ENCODE measurements around the gene ANKAR. TPM values are rescaled to one million over a fixed set of nuclear protein-coding genes. Genes with fewer than 3 reads are reported as not detected.

ANKAR gene
- total and polyA plus RNA-seq, 9 of the 15 experiments (the other 6 are each of a cell fraction or from before 2014, with no cell fraction given): 0.04 to 0.52 (median 0.39) TPM

DNA sequence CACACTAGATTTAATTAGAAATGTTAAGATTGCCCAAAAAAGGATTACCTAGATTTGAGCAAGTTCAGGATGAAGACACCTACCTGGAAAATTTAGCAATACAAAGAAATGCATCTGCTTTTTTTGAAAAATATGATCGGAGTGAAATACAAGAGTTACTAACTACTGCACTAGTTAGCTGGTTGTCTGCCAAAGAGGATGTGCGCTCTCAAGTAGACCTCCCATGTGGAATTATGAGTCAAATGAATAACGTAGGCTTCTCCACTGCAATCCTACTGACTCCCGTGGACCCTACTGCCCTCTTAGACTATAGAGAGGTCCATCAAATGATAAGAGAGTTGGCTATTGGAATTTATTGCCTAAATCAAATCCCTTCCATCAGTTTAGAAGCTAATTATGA lies 2.0 kb downstream of the ANKAR start:
- H2AFZ ChIP-seq (ENCODE audit: low read depth, low read length): no peak overlapping the region
- no peak overlapping the region for H3K4me3 ChIP-seq
- H3K79me2 ChIP-seq (ENCODE audit: control insufficient read depth, insufficient read depth, low read length): no peaks in the 10 kb centered on the region
- ChIA-PET POLR2A (interaction anchor here (1.1 kb wide), 1 partner anchor 10 kb away, joined by 4 read pairs; no protein-coding TSS in a partner anchor), CTCF (ENCODE audit: low intra/inter-chr PET ratio) (no interaction called here)
- no TSS peak for BruUV-seq (replicated peaks)
- TF ChIP-seq YBX1 (IDR thresholded peaks at IDR 0.05): no peak
- no peak for TF ChIP-seq BRD4 (IDR thresholded peaks at IDR 0.05)
- no peak for TF ChIP-seq PTBP1 (IDR thresholded peaks at IDR 0.05; ENCODE audit: low read depth, low read length)
- TF ChIP-seq, protein P1, sequence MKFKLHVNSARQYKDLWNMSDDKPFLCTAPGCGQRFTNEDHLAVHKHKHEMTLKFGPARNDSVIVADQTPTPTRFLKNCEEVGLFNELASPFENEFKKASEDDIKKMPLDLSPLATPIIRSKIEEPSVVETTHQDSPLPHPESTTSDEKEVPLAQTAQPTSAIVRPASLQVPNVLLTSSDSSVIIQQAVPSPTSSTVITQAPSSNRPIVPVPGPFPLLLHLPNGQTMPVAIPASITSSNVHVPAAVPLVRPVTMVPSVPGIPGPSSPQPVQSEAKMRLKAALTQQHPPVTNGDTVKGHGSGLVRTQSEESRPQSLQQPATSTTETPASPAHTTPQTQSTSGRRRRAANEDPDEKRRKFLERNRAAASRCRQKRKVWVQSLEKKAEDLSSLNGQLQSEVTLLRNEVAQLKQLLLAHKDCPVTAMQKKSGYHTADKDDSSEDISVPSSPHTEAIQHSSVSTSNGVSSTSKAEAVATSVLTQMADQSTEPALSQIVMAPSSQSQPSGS (CRISPR knock-in tag; IDR thresholded peaks at IDR 0.05): no peak
- TF ChIP-seq PURB (CRISPR knock-in tag; IDR thresholded peaks at IDR 0.05; ENCODE audit: low read depth): no peak
- TF ChIP-seq NR2C1 (IDR thresholded peaks at IDR 0.05): no peak
- TF ChIP-seq NR2C1 (tag; IDR thresholded peaks at IDR 0.05): no peak
- TF ChIP-seq ZNF584 (CRISPR knock-in tag; IDR thresholded peaks at IDR 0.05; ENCODE audit: low read depth): no peak
- TF ChIP-seq, protein P2, sequence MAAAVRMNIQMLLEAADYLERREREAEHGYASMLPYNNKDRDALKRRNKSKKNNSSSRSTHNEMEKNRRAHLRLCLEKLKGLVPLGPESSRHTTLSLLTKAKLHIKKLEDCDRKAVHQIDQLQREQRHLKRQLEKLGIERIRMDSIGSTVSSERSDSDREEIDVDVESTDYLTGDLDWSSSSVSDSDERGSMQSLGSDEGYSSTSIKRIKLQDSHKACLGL (CRISPR knock-in tag; IDR thresholded peaks at IDR 0.05; ENCODE audit: borderline replicate concordance, poor library complexity, severe bottlenecking): no peak
- no peak for TF ChIP-seq BMI1 (IDR thresholded peaks at IDR 0.05; ENCODE audit: low read length)
- TF ChIP-seq, protein P3, sequence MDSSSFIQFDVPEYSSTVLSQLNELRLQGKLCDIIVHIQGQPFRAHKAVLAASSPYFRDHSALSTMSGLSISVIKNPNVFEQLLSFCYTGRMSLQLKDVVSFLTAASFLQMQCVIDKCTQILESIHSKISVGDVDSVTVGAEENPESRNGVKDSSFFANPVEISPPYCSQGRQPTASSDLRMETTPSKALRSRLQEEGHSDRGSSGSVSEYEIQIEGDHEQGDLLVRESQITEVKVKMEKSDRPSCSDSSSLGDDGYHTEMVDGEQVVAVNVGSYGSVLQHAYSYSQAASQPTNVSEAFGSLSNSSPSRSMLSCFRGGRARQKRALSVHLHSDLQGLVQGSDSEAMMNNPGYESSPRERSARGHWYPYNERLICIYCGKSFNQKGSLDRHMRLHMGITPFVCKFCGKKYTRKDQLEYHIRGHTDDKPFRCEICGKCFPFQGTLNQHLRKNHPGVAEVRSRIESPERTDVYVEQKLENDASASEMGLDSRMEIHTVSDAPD (CRISPR knock-in tag; IDR thresholded peaks at IDR 0.05): no peak
- TF ChIP-seq SRF (CRISPR knock-in tag; IDR thresholded peaks at IDR 0.05): no peak
- TF ChIP-seq, protein P4, sequence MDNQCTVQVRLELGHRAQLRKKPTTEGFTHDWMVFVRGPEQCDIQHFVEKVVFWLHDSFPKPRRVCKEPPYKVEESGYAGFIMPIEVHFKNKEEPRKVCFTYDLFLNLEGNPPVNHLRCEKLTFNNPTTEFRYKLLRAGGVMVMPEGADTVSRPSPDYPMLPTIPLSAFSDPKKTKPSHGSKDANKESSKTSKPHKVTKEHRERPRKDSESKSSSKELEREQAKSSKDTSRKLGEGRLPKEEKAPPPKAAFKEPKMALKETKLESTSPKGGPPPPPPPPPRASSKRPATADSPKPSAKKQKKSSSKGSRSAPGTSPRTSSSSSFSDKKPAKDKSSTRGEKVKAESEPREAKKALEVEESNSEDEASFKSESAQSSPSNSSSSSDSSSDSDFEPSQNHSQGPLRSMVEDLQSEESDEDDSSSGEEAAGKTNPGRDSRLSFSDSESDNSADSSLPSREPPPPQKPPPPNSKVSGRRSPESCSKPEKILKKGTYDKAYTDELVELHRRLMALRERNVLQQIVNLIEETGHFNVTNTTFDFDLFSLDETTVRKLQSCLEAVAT (IDR thresholded peaks at IDR 0.05): no peak
- no peak for TF ChIP-seq ZNF121 (CRISPR knock-in tag; conservative IDR thresholded peaks at IDR 0.05)
- in situ Hi-C loops (cut with MboI): no loop called here
- no peak overlapping the region for H3K27ac ChIP-seq (ENCODE audit: extremely low read depth, low read depth, low read length)
- no peak for ATAC-seq
- FAIRE-seq: no peak
- no peak overlapping the region for H3K9ac ChIP-seq (ENCODE audit: insufficient read depth in 1 of 2, low read depth in 2 of 2, low read length in 2 of 2)
- H3K4me1 ChIP-seq (replicated peaks in 1 of 2; ENCODE audit: control insufficient read depth in 2 of 2, insufficient read depth in 2 of 2, low read length in 2 of 2): no peaks in the 10 kb centered on the region
- no peak for DNase-seq (ENCODE audit: extremely low read depth in 1 of 4, low spot score in 3 of 4)
- H4K20me1 ChIP-seq (replicated peaks; ENCODE audit: control insufficient read depth, insufficient read depth, low read length): no peaks in the 10 kb centered on the region
- H3K4me2 ChIP-seq (ENCODE audit: insufficient read depth, low read length): no peak overlapping the region
- peaks cover 8% of the 10 kb centered on the region; the same call in 1 of the 3 replicates for H3K36me3 ChIP-seq (ENCODE audit: control insufficient read depth, insufficient read depth, low read length)
- no peaks in the 10 kb centered on the region for H3K9me3 ChIP-seq (replicated peaks; ENCODE audit: control insufficient read depth, insufficient read depth, low read depth, low read length)
- H3K27me3 ChIP-seq (ENCODE audit: control insufficient read depth in 2 of 2, insufficient read depth in 2 of 2, low read length in 2 of 2): no peaks in the 10 kb centered on the region
- intact Hi-C loops (cut with micrococcal nuclease): no loop called here
- WGBS (ENCODE audit: insufficient coverage, low coverage, missing lambda C conversion rate): 86% methylated on average over 4 of the region's 4 CpGs
- H3K9me1 ChIP-seq (ENCODE audit: control insufficient read depth, insufficient read depth, low read length): no peaks in the 10 kb centered on the region

Measured in K562 (cell line).